HCT116 (cell line): ENCODE data around the gene ACD. TPM values are rescaled to one million over a fixed set of nuclear protein-coding genes. Genes with fewer than 3 reads are reported as not detected.
A peak's percentile ranks its signal among the peaks of the same experiment; 100 is the strongest.

Experiments
- ATAC-seq: fragments of 200-7000 bp; cut with Tn5 transposase; 2 replicates; pipeline ENCODE4 v1.9.1; 2020; ENCODE audit warnings: mild to moderate bottlenecking, moderate library complexity
- BruUV-seq: library from RNA; stranded (reverse); fragments of 400-500 nt; replicated peaks from 2 replicates; lab custom pipeline; 2021; lab: Mats Ljungman, UMichigan
- CTCF ChIA-PET: fragments of 300-600 bp; sonication (Branson Sonifier 250); formaldehyde crosslinking; loops from one replicate; lab custom pipeline; 2021; ENCODE audit warnings: antibody characterized with exemption; lab: Charles Lee
- POLR2A ChIA-PET: fragments of 300-600, 350-600 bp; sonication (Branson Sonifier 250); formaldehyde crosslinking; loops from one replicate; lab custom pipeline; 2021; ENCODE audit warnings: antibody characterized with exemption; lab: Charles Lee
- RAD21 ChIA-PET, 2 experiments: fragments of 300-600 bp; sonication (Branson Sonifier 250); formaldehyde crosslinking; loops; one replicate each; lab custom pipeline; 2023; ENCODE audit warnings: low total read pairs in 2 of 2; ENCODE audit not compliant: uncharacterized antibody in 2 of 2, unreplicated experiment in 2 of 2, low non-redundant PET in 1 of 2; lab: Charles Lee
- DNase-seq: peaks from one replicate; pipeline ENCODE4 v3.0.0-alpha.2; 2010; ENCODE audit warnings: low read depth, low spot score
- H2AFZ ChIP-seq: fragments of 200-600 bp; shearing (Covaris generic), sonication (generic); 2 replicates; pipeline ENCODE4 v1.6.1; 2017; ENCODE audit warnings: low read depth, mixed run types, mixed read lengths, antibody characterized with exemption, low read length; ENCODE audit not compliant: poor library complexity, severe bottlenecking
- H3K27ac ChIP-seq: 2 replicates; pipeline ENCODE4 v1.5.1; 2012; ENCODE audit warnings: low read depth, low read length
- H3K27me3 ChIP-seq: fragments of 200-600 bp; sonication (generic); 2 replicates; pipeline ENCODE4 v1.6.1; 2016; ENCODE audit warnings: mixed run types, low read length, mixed read lengths; ENCODE audit not compliant: insufficient read depth
- H3K36me3 ChIP-seq, 2 experiments: fragments of 200-500 bp in 1 of 2; fragments of 200-600 bp in 1 of 2; sonication (Bioruptor generic) in 1 of 2; sonication (generic) in 1 of 2; 2 replicates each; pipeline versions ENCODE4 v1.5.1 to v1.6.1; 2014 to 2016; ENCODE audit warnings: low read length in 2 of 2, inconsistent platforms in 1 of 2, mixed read lengths in 1 of 2, mixed run types in 1 of 2; ENCODE audit not compliant: insufficient read depth in 2 of 2, control insufficient read depth in 1 of 2
- H3K4me1 ChIP-seq, 2 experiments: fragments of 200-600 bp in 1 of 2; sonication (generic) in 1 of 2; 2 replicates each; pipeline versions ENCODE4 v1.5.1 to v1.6.1; 2012 to 2017; ENCODE audit warnings: low read length in 2 of 2, inconsistent platforms in 1 of 2, mild to moderate bottlenecking in 1 of 2, mixed read lengths in 1 of 2, mixed run types in 1 of 2, moderate library complexity in 1 of 2; ENCODE audit not compliant: insufficient read depth in 2 of 2, control insufficient read depth in 1 of 2
- H3K4me2 ChIP-seq: fragments of 200-600 bp; sonication (generic); 2 replicates; pipeline ENCODE4 v1.6.1; 2017; ENCODE audit warnings: mixed run types, low read length, mixed read lengths
- H3K4me3 ChIP-seq, 2 experiments: fragments of 200-600 bp in 1 of 2; sonication (generic) in 1 of 2; replicated peaks in 1 of 2; 2 replicates each; pipeline ENCODE4 v1.5.1; 2011 to 2016; ENCODE audit warnings: low read length in 2 of 2, control low read depth in 1 of 2, low read depth in 1 of 2, mild to moderate bottlenecking in 1 of 2, mixed read lengths in 1 of 2, mixed run types in 1 of 2
- H3K79me2 ChIP-seq: fragments of 200-600 bp; sonication (generic); 2 replicates; pipeline ENCODE4 v1.6.1; 2017; ENCODE audit warnings: mild to moderate bottlenecking, mixed run types, low read length, moderate library complexity, mixed read lengths; ENCODE audit not compliant: insufficient read depth
- H3K9ac ChIP-seq: fragments of 200-600 bp; sonication (generic); 2 replicates; pipeline ENCODE4 v1.6.1; 2016; ENCODE audit warnings: low read length, mixed read lengths
- H3K9me2 ChIP-seq: fragments of 200-600 bp; sonication (generic), shearing (Covaris generic); 2 replicates; pipeline ENCODE4 v1.6.1; 2017; ENCODE audit warnings: mixed run types, mild to moderate bottlenecking, moderate library complexity; ENCODE audit not compliant: insufficient read depth
- H3K9me3 ChIP-seq, 2 experiments: fragments of 200-500 bp in 1 of 2; fragments of 200-600 bp in 1 of 2; sonication (Bioruptor generic) in 1 of 2; sonication (generic) in 1 of 2; 2 replicates each; pipeline ENCODE4 v1.6.1; 2014 to 2017; ENCODE audit warnings: low read length in 2 of 2, mixed read lengths in 2 of 2, inconsistent platforms in 1 of 2, low read depth in 1 of 2, mild to moderate bottlenecking in 1 of 2, mixed run types in 1 of 2, moderate library complexity in 1 of 2; ENCODE audit not compliant: control insufficient read depth in 1 of 2, insufficient read depth in 1 of 2
- H4K20me1 ChIP-seq: fragments of 200-600 bp; sonication (generic), shearing (Covaris generic); 2 replicates; pipeline ENCODE4 v1.6.1; 2017; ENCODE audit warnings: mixed run types, mild to moderate bottlenecking, moderate library complexity; ENCODE audit not compliant: insufficient read depth
- ATF3 ChIP-seq: IDR thresholded peaks from 2 replicates; pipeline ENCODE4 v1.6.1; 2012
- CBX3 ChIP-seq: IDR thresholded peaks from 2 replicates; pipeline ENCODE4 v1.6.1; 2012; ENCODE audit warnings: low read depth
- CEBPB ChIP-seq: IDR thresholded peaks from 2 replicates; pipeline ENCODE4 v1.6.1; 2012; ENCODE audit warnings: low read depth
- EGR1 ChIP-seq: IDR thresholded peaks from 2 replicates; pipeline ENCODE4 v1.6.1; 2012; ENCODE audit warnings: low read depth
- ELF1 ChIP-seq: IDR thresholded peaks from 2 replicates; pipeline ENCODE4 v1.6.1; 2012; ENCODE audit warnings: low read depth, borderline replicate concordance
- EZH2phosphoT487 ChIP-seq: fragments of 200-600 bp; IDR thresholded peaks from 2 replicates; pipeline ENCODE4 v1.6.1; 2018; ENCODE audit warnings: antibody characterized with exemption, borderline replicate concordance
- MAX ChIP-seq: IDR thresholded peaks from 2 replicates; pipeline ENCODE4 v1.6.1; 2012
- POLR2A ChIP-seq: IDR thresholded peaks from 2 replicates; pipeline ENCODE4 v1.7.0; 2011; ENCODE audit warnings: borderline replicate concordance; ENCODE audit not compliant: insufficient read depth, insufficient read length; ENCODE audit errors: extremely low read depth
- RAD21 ChIP-seq: IDR thresholded peaks from 2 replicates; pipeline ENCODE4 v1.6.1; 2012; ENCODE audit warnings: low read depth, mild to moderate bottlenecking
- SIN3A ChIP-seq: IDR thresholded peaks from 2 replicates; pipeline ENCODE4 v1.6.1; 2012; ENCODE audit warnings: low read depth
- SRF ChIP-seq: IDR thresholded peaks from 2 replicates; pipeline ENCODE4 v1.6.1; 2012; ENCODE audit warnings: low read depth
- TCF7L2 ChIP-seq: IDR thresholded peaks from 2 replicates; pipeline ENCODE4 v1.7.0; 2011; ENCODE audit warnings: borderline replicate concordance, inconsistent platforms; ENCODE audit not compliant: insufficient read depth, insufficient read length; ENCODE audit errors: extremely low read depth
- YY1 ChIP-seq: IDR thresholded peaks from 2 replicates; pipeline ENCODE4 v1.6.1; 2011; ENCODE audit warnings: low read length, low read depth, moderate library complexity, mild to moderate bottlenecking; ENCODE audit not compliant: insufficient replicate concordance; ENCODE audit errors: extremely low read depth
- ZFX ChIP-seq: fragments of 450-650 bp; IDR thresholded peaks from 2 replicates; pipeline ENCODE4 v1.6.1; 2017
- ZNF274 ChIP-seq: fragments of 200-500 bp; sonication (Bioruptor generic); IDR thresholded peaks from 2 replicates; pipeline ENCODE4 v1.6.1; 2014; ENCODE audit warnings: mild to moderate bottlenecking, low read depth, low read length, inconsistent platforms
- intact Hi-C: fragments of 100-400 bp; cut with micrococcal nuclease; formaldehyde crosslinking; loops from 2 replicates; pipeline ENCODE4 v1.10.0; 2022
- total RNA-seq: library from RNA; stranded (reverse); gene quantifications from one replicate; pipeline ENCODE4 v1.2.1, GENCODE V29; 2021; ENCODE audit not compliant: unreplicated experiment
- TF ChIP-seq, protein P1 (sequence below): IDR thresholded peaks from 2 replicates; pipeline ENCODE4 v1.6.1; 2011; ENCODE audit warnings: mild to moderate bottlenecking, low read length, moderate library complexity; ENCODE audit not compliant: insufficient replicate concordance; ENCODE audit errors: extremely low read depth
- TF ChIP-seq, protein P2 (sequence below): IDR thresholded peaks from 2 replicates; pipeline ENCODE4 v1.6.1; 2012; ENCODE audit warnings: low read depth

Gene ACD
- total RNA-seq, 1 experiment from 2014 or later = 53.8 TPM

- Histone ChIP-seq H3K4me2 (peak overlapping the region; percentile 94), H3K27ac (peak overlapping the region; percentile 87; the same call in 1 of the 2 replicates), H2AFZ (no peak overlapping the region), H4K20me1 (no peaks in the 10 kb centered on the region), H3K36me3 (peaks cover 0 to 6% of the 10 kb centered on the region in 2 experiments; a peak in 1 of 4 replicates), H3K27me3 (no peaks in the 10 kb centered on the region), H3K9me3 (no peaks in the 10 kb centered on the region), H3K4me1 (peaks cover 6 to 36% of the 10 kb centered on the region in 2 experiments; a peak in 3 of 4 replicates), H3K9ac (peak overlapping the region; percentile 40; the same call in 1 of the 2 replicates), H3K79me2 (peaks cover 24% of the 10 kb centered on the region; the same call in 1 of the 2 replicates), H3K9me2 (no peaks in the 10 kb centered on the region), H3K4me3 (peak overlapping the region; percentile 48 to 53)
- DNase-seq = no peak
- BruUV-seq = no TSS peak
- ATAC-seq = no peak
- ChIA-PET POLR2A (no interaction called here), RAD21 (no interaction called here), CTCF (interaction anchor here (1.5 kb wide), 2 partner anchors 11 to 140 kb away, joined by 6 to 23 read pairs; no protein-coding TSS in a partner anchor)
- intact Hi-C loops = loop anchor here (10.0 kb wide), 1 partner anchor 706 kb away; no protein-coding TSS in a partner anchor
- no peak for TF ChIP-seq EGR1
- TF ChIP-seq RAD21 = no peak
- TF ChIP-seq YY1 = no peak
- no peak for TF ChIP-seq ELF1
- TF ChIP-seq, protein P1, sequence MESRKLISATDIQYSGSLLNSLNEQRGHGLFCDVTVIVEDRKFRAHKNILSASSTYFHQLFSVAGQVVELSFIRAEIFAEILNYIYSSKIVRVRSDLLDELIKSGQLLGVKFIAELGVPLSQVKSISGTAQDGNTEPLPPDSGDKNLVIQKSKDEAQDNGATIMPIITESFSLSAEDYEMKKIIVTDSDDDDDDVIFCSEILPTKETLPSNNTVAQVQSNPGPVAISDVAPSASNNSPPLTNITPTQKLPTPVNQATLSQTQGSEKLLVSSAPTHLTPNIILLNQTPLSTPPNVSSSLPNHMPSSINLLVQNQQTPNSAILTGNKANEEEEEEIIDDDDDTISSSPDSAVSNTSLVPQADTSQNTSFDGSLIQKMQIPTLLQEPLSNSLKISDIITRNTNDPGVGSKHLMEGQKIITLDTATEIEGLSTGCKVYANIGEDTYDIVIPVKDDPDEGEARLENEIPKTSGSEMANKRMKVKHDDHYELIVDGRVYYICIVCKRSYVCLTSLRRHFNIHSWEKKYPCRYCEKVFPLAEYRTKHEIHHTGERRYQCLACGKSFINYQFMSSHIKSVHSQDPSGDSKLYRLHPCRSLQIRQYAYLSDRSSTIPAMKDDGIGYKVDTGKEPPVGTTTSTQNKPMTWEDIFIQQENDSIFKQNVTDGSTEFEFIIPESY = no peak
- no peak for TF ChIP-seq SIN3A
- TF ChIP-seq EZH2phosphoT487 = no peak
- no peak for TF ChIP-seq POLR2A
- no peak for TF ChIP-seq ZFX
- TF ChIP-seq ATF3 = no peak
- TF ChIP-seq ZNF274 = no peak
- no peak for TF ChIP-seq CBX3
- TF ChIP-seq TCF7L2 = no peak
- no peak for TF ChIP-seq MAX
- TF ChIP-seq, protein P2, sequence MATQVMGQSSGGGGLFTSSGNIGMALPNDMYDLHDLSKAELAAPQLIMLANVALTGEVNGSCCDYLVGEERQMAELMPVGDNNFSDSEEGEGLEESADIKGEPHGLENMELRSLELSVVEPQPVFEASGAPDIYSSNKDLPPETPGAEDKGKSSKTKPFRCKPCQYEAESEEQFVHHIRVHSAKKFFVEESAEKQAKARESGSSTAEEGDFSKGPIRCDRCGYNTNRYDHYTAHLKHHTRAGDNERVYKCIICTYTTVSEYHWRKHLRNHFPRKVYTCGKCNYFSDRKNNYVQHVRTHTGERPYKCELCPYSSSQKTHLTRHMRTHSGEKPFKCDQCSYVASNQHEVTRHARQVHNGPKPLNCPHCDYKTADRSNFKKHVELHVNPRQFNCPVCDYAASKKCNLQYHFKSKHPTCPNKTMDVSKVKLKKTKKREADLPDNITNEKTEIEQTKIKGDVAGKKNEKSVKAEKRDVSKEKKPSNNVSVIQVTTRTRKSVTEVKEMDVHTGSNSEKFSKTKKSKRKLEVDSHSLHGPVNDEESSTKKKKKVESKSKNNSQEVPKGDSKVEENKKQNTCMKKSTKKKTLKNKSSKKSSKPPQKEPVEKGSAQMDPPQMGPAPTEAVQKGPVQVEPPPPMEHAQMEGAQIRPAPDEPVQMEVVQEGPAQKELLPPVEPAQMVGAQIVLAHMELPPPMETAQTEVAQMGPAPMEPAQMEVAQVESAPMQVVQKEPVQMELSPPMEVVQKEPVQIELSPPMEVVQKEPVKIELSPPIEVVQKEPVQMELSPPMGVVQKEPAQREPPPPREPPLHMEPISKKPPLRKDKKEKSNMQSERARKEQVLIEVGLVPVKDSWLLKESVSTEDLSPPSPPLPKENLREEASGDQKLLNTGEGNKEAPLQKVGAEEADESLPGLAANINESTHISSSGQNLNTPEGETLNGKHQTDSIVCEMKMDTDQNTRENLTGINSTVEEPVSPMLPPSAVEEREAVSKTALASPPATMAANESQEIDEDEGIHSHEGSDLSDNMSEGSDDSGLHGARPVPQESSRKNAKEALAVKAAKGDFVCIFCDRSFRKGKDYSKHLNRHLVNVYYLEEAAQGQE = no peak
- TF ChIP-seq CEBPB = no peak
- no peak for TF ChIP-seq SRF
Observed at GRCh38 chr16:67661101-67661761, 1.2 kb upstream of the ACD start.
